DOHH2 (cell line): Measurements from ENCODE around the gene MED17.

Experiments
- H3F3A ChIP-seq: fragments of 200-600 bp; sonication (generic), shearing (Covaris generic); 2 replicates; pipeline ENCODE4 v1.6.0; 2016; ENCODE audit warnings: antibody characterized with exemption, mild to moderate bottlenecking; ENCODE audit not compliant: control insufficient read depth, insufficient read depth
- H3K27ac ChIP-seq: fragments of 200-600 bp; sonication (generic); 2 replicates; pipeline ENCODE4 v1.5.1; 2014; ENCODE audit warnings: low read depth, mild to moderate bottlenecking, low read length, moderate library complexity
- H3K27me3 ChIP-seq: fragments of 200-600 bp; sonication (generic); 2 replicates; pipeline ENCODE4 v1.6.1; 2014; ENCODE audit warnings: mild to moderate bottlenecking, low read length, mixed read lengths; ENCODE audit not compliant: control insufficient read depth
- H3K36me3 ChIP-seq: fragments of 200-600 bp; sonication (generic); 2 replicates; pipeline ENCODE4 v1.6.1; 2014; ENCODE audit warnings: mild to moderate bottlenecking, low read length, moderate library complexity, mixed read lengths; ENCODE audit not compliant: control insufficient read depth
- H3K4me1 ChIP-seq: fragments of 200-600 bp; sonication (generic); 2 replicates; pipeline ENCODE4 v1.6.1; 2014; ENCODE audit warnings: mild to moderate bottlenecking, low read length, mixed read lengths; ENCODE audit not compliant: control insufficient read depth
- H3K4me2 ChIP-seq: fragments of 200-600 bp; sonication (generic); 2 replicates; pipeline ENCODE4 v1.6.0; 2014; ENCODE audit warnings: mild to moderate bottlenecking, low read length, moderate library complexity
- H3K4me3 ChIP-seq: fragments of 200-600 bp; sonication (generic); 2 replicates; pipeline ENCODE4 v1.5.1; 2014; ENCODE audit warnings: mild to moderate bottlenecking, low read length, mixed read lengths
- H3K79me2 ChIP-seq: fragments of 200-600 bp; sonication (generic); 2 replicates; pipeline ENCODE4 v1.6.1; 2014; ENCODE audit warnings: mild to moderate bottlenecking, low read length, mixed read lengths; ENCODE audit not compliant: control insufficient read depth
- H3K9me2 ChIP-seq: fragments of 200-600 bp; sonication (generic); replicated peaks from 2 replicates; pipeline ENCODE4 v1.6.1; 2014; ENCODE audit warnings: mild to moderate bottlenecking, low read length, mixed read lengths; ENCODE audit not compliant: control insufficient read depth
- H3K9me3 ChIP-seq: fragments of 200-600 bp; sonication (generic); 2 replicates; pipeline ENCODE4 v1.6.1; 2014; ENCODE audit warnings: antibody characterized with exemption, low read length, mixed read lengths; ENCODE audit not compliant: control insufficient read depth, insufficient read depth
- H4K20me1 ChIP-seq: fragments of 200-600 bp; sonication (generic); 2 replicates; pipeline ENCODE4 v1.6.0; 2014; ENCODE audit warnings: low read depth, mild to moderate bottlenecking, antibody characterized with exemption, low read length, moderate library complexity; ENCODE audit not compliant: control insufficient read depth, insufficient read depth
- CTCF ChIP-seq: fragments of 200-600 bp; sonication (generic); IDR thresholded peaks from one replicate; pipeline ENCODE4 v1.5.1; 2014; ENCODE audit warnings: antibody characterized with exemption, mild to moderate bottlenecking, low read depth, low read length; ENCODE audit not compliant: poor library complexity, severe bottlenecking
- EZH2phosphoT487 ChIP-seq: fragments of 200-600 bp; sonication (generic); IDR thresholded peaks from 2 replicates; pipeline ENCODE4 v1.6.1; 2017; ENCODE audit warnings: borderline replicate concordance, mild to moderate bottlenecking, antibody characterized with exemption, low read length, moderate library complexity, mixed read lengths

The MED17 gene

GRCh38 chr11:93746101-93746500 lies 38.0 kb upstream of the MED17 start:
- Histone ChIP-seq H3K4me2 (no peak overlapping the region), H3K27me3 (no peaks in the 10 kb centered on the region), H3K4me1 (peaks cover 5% of the 10 kb centered on the region), H3K36me3 (peaks cover 10% of the 10 kb centered on the region), H3K27ac (no peak overlapping the region), H3K79me2 (peaks cover 43% of the 10 kb centered on the region), H4K20me1 (no peaks in the 10 kb centered on the region), H3F3A (peaks cover 3% of the 10 kb centered on the region; the same call in 1 of the 2 replicates), H3K9me3 (no peaks in the 10 kb centered on the region), H3K4me3 (no peak overlapping the region), H3K9me2 (no peaks in the 10 kb centered on the region)
- TF ChIP-seq CTCF = no peak
- TF ChIP-seq EZH2phosphoT487 = no peak

GRCh38 chr11:93747122-93747521 lies 37.0 kb upstream of the MED17 start:
- no peaks in the 10 kb centered on the region for H3K27me3 ChIP-seq
- no peaks in the 10 kb centered on the region for H3K9me2 ChIP-seq
- H3K36me3 ChIP-seq = peaks cover 9% of the 10 kb centered on the region
- no peak overlapping the region for H3K4me3 ChIP-seq
- TF ChIP-seq EZH2phosphoT487 (no peak), CTCF (no peak)
- H3K27ac ChIP-seq = no peak overlapping the region
- peaks cover 3% of the 10 kb centered on the region; the same call in 1 of the 2 replicates for H3F3A ChIP-seq
- peaks cover 5% of the 10 kb centered on the region for H3K4me1 ChIP-seq
- H4K20me1 ChIP-seq = no peaks in the 10 kb centered on the region
- no peak overlapping the region for H3K4me2 ChIP-seq
- H3K79me2 ChIP-seq = peaks cover 33% of the 10 kb centered on the region
- no peaks in the 10 kb centered on the region for H3K9me3 ChIP-seq

GRCh38 chr11:93751001-93751400 lies 33.1 kb upstream of the MED17 start:
- no peaks in the 10 kb centered on the region for H3K4me1 ChIP-seq
- peaks cover 3% of the 10 kb centered on the region; the same call in 1 of the 2 replicates for H3K79me2 ChIP-seq
- peaks cover 14% of the 10 kb centered on the region for H3K36me3 ChIP-seq
- H3K4me2 ChIP-seq = no peak overlapping the region
- TF ChIP-seq CTCF (no peak), EZH2phosphoT487 (no peak)
- H3K9me3 ChIP-seq = no peaks in the 10 kb centered on the region
- H3K9me2 ChIP-seq = no peaks in the 10 kb centered on the region
- no peaks in the 10 kb centered on the region for H4K20me1 ChIP-seq
- H3K27ac ChIP-seq = no peak overlapping the region
- peaks cover 3% of the 10 kb centered on the region; the same call in 1 of the 2 replicates for H3F3A ChIP-seq
- H3K4me3 ChIP-seq = no peak overlapping the region
- no peaks in the 10 kb centered on the region for H3K27me3 ChIP-seq

GRCh38 chr11:93753241-93753640 lies 30.8 kb upstream of the MED17 start:
- Histone ChIP-seq H3K27me3 (no peaks in the 10 kb centered on the region), H3K36me3 (peaks cover 31% of the 10 kb centered on the region), H3K9me2 (no peaks in the 10 kb centered on the region), H4K20me1 (no peaks in the 10 kb centered on the region), H3K4me1 (no peaks in the 10 kb centered on the region), H3K27ac (no peak overlapping the region), H3K4me2 (no peak overlapping the region), H3K4me3 (no peak overlapping the region), H3K9me3 (no peaks in the 10 kb centered on the region), H3F3A (no peaks in the 10 kb centered on the region), H3K79me2 (no peaks in the 10 kb centered on the region)
- TF ChIP-seq EZH2phosphoT487 = no peak
- TF ChIP-seq CTCF = no peak
